ENCODE measurements around the gene CCBE1.
A peak's percentile ranks its signal among the peaks of the same experiment; 100 is the strongest.

Gene CCBE1

GRCh38 chr18:59498506-59499086, 198.6 kb downstream of the CCBE1 start:
- no peak for DNase-seq (ENCODE audit: extremely low spot score)
- POLR2A ChIA-PET: no interaction called here
- CTCF ChIA-PET: no interaction called here
- no peak for TF ChIP-seq CTCF (IDR thresholded peaks at IDR 0.05; ENCODE audit: control extremely low read depth, extremely low read depth, low read depth, missing control alignments)

GRCh38 chr18:59492756-59493421, 204.3 kb downstream of the CCBE1 start:
- DNase-seq (ENCODE audit: extremely low spot score): no peak
- ChIA-PET CTCF (interaction anchor here (1.0 kb wide), 1 partner anchor 77 kb away, joined by 3 read pairs; no protein-coding TSS in a partner anchor), POLR2A (no interaction called here)
- no peak for TF ChIP-seq CTCF (IDR thresholded peaks at IDR 0.05; ENCODE audit: control extremely low read depth, extremely low read depth, low read depth, missing control alignments)

GRCh38 chr18:59488899-59489298, 208.3 kb downstream of the CCBE1 start:
- DNase-seq (ENCODE audit: extremely low spot score): peak; percentile 28
- CTCF ChIA-PET: no interaction called here
- POLR2A ChIA-PET: no interaction called here
- TF ChIP-seq CTCF (IDR thresholded peaks at IDR 0.05; ENCODE audit: control extremely low read depth, extremely low read depth, low read depth, missing control alignments): no peak

GRCh38 chr18:59485382-59485781, 211.8 kb downstream of the CCBE1 start:
- CTCF ChIA-PET: no interaction called here
- DNase-seq (ENCODE audit: extremely low spot score): no peak
- POLR2A ChIA-PET: no interaction called here
- TF ChIP-seq CTCF (IDR thresholded peaks at IDR 0.05; ENCODE audit: control extremely low read depth, extremely low read depth, low read depth, missing control alignments): no peak

- ChIA-PET POLR2A (no interaction called here), CTCF (interaction anchor here (1.4 kb wide), 1 partner anchor 25 kb away, joined by 5 read pairs; no protein-coding TSS in a partner anchor)
- no peak for DNase-seq (ENCODE audit: extremely low spot score)
- TF ChIP-seq CTCF (IDR thresholded peaks at IDR 0.05; ENCODE audit: control extremely low read depth, extremely low read depth, low read depth, missing control alignments): no peak
Measured at GRCh38 chr18:59484561-59485328, 212.5 kb downstream of the CCBE1 start.

- POLR2A ChIA-PET: no interaction called here
- CTCF ChIA-PET: interaction anchor here (1.4 kb wide), 1 partner anchor 25 kb away, joined by 5 read pairs; no protein-coding TSS in a partner anchor
- no peak for DNase-seq (ENCODE audit: extremely low spot score)
- no peak for TF ChIP-seq CTCF (IDR thresholded peaks at IDR 0.05; ENCODE audit: control extremely low read depth, extremely low read depth, low read depth, missing control alignments)
Measured at GRCh38 chr18:59484131-59484530, 213.1 kb downstream of the CCBE1 start.

All from GM10248 (cell line).